HG02610 (cell line): ENCODE data around the gene TLR10.
"Not testable (repeated sequence)": the region's sequence is repeated elsewhere in the genome, so short reads cannot be mapped to it uniquely, and the experiment has no call there.

Source experiments
- ATAC-seq: cut with Tn5 transposase; IDR thresholded peaks from one replicate; pipeline ENCODE4 v1.9.1; 2021; ENCODE audit warnings: mild to moderate bottlenecking, moderate library complexity; ENCODE audit not compliant: unreplicated experiment

The TLR10 gene

GRCh38 chr4:38802561-38803355, 20.0 kb upstream of the TLR10 start:
- ATAC-seq = no peak

DNA sequence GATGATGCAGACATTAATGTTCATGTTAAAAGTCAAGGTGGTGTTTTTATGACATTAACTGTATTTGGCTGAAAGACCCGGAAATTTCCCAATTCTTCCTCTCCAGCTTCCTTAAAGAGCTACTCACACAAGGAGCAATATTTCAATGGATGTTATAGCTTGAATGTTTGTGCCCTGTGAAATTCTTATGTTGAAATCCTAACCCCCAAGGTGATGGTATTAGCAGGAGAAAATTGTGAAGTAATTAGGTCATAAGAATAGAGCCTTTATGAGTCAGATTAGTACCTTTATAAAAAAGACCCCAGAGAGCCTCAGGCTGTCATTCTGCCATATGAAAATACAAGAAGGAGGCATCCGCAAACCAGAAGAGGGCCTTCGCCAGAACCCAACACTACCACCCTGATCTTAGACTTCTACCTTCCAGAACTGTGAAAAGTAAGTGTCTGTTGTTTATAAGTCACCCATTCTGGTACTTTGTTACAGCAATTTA, 18.2 kb upstream of the TLR10 start:
- no peak for ATAC-seq

DNA sequence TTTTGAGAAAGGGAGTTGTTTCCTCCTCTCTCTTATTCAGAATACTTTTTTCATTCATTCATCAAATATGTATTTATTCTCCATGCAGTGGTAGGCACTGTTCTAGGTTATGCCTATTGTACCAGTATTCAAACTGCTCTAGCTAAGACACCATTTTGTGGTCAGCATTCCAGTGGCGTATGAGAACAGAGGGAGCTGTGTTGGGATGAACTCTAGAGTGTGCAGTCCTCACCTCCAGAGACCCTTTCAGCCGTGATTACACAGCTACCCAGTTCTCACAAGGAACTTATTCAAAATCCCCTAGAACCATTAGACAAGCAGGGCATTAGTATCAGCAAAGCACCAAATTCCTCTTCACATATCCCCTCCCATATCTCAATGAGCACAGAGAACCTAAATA, 17.6 kb upstream of the TLR10 start:
- ATAC-seq = no peak

- ATAC-seq = no peak
These were observed 12.3 kb upstream of the TLR10 start for GRCh38 chr4:38795087-38795486.

DNA sequence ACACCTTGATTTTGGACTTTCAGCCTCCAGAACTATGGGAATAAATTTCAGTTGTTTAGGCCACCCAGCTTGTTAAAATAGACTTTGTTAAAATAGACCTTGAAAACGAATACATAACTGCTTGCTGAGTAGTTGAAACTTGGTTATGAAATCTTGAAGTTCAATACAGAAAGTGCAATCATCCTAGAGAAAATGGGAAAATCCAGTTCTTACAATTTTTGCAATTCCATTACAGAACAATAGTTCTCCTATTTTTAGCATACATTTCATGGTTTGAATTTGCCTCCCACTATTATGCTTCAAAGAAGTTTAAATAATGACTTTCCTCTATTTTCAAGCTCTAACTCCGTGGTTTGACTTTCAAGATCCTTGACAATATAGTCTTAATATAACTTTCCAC, 11.3 kb upstream of the TLR10 start:
- no peak for ATAC-seq

DNA sequence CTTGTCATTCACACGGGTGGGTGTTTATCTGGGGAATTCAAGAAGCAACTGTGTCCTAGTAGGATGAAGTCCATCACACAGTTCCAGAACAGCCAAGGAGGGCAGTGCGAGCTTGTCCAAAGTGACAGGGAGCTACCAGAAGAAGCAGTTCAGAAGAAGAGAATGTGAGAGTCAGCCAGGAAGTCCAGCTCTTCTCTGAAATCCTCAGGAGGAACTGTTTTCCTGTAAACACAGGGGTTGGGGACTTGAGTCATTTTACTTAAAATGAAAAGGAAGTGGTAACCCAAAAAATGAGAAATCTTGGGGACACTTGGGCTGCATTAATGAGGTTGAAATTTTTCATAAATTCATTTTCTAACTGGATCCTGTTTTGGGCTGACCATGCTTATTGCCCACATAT, 8.2 kb upstream of the TLR10 start:
- ATAC-seq = no peak

DNA sequence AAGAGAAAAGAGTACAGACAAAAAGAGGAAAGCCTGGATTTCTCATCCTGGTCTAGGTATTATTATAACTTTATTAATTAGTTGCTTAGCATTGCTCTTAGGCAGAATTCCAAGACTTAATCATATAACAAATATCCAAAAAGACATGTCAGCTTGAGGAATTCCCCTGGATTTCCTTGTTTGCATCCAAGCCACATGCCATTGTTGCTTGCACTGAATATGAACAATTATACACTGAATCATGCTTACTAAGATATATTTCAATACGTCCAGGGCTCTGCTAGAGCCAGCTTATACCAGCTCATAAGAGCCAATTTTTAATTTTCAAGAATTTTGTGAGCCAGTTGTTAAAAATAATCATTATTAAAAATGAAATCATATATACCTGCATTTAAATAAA, 5.5 kb upstream of the TLR10 start:
- no peak for ATAC-seq

GRCh38 chr4:38787693-38788092, 4.9 kb upstream of the TLR10 start:
- no peak for ATAC-seq

DNA sequence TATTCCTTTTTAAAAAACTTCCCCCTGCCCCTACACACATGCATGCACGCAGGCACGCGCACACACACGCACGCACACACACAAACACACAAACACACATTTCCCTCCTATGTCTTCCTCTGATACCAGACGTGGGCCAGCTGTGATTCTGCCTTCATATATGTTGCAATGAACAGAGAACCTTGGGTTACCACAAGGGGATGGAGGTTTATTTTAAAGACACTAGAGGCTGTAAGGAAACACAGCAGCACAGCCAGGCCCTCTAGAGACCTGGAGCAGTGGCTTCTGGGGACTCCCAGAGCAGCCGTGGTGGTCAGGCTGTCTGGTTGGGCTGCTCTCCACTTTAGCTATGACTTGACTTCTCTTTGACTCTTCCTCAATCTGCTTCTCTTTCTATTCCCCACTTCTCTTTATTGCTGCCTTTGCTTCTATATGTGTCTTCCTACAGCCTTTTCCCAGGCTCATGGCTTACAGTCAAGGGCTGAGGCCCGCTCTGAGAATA, 3.2 kb upstream of the TLR10 start:
- ATAC-seq = peak; percentile 77

GRCh38 chr4:38785041-38785790, 2.4 kb upstream of the TLR10 start:
- ATAC-seq = no peak

DNA sequence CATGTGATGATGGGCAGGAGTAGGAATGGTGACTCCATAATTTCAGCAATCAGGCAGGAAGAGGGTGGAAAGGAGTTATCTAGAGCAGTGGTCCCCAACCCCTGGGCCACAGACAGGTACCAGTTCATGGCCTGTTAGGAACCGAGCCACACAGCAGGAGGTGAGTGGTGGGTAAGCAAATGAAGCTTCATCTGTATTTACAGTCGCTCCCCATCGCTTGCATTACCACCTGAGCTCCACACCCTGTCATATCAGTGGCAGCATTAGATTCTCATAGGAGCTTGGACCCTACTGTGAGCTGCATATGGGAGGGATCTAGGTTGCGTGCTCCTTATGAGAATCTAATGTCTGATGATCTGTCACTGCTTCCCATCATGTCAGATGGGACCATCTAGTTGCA, 1.4 kb upstream of the TLR10 start:
- no peak for ATAC-seq

DNA sequence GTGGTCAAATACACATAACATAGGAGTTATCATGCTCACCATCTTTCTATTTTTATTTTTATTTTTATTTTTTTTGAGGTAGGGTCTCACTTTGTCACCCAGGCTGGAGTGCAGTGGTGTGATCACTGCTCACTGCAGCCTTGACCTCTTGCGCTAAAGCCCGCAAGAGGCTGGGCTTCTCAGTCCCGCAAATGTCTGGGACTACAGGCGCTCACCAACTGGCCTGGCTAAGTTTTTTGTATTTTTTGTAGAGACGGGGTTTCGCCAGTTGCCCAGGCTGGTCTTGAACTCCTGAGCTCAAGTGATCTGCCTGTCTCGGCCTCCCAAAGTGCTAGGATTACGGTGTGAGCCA, 295 bp upstream of the TLR10 start:
- no peak for ATAC-seq

- no peak for ATAC-seq
These were observed 932 bp downstream of the TLR10 start for GRCh38 chr4:38781854-38782261.

GRCh38 chr4:38780833-38781484, 1.8 kb downstream of the TLR10 start:
- ATAC-seq = no peak

DNA sequence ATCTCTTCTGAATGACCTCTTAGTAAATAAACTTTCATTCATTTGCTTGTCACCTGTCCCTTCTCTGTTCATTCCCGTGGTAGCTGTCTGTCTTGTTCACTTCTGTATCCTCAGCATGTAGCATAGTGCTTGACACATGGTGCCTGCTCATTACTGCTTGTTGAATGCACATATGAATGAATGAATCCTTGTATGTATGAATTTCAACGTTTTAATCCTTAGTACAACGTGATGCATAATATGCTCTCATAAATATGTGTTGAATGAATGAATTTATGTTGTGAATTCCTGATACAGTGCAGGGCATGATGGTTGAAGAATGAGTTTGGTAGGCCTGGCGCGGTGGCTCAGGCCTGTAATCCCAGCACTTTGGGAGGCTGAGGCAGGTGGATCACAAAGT, 3.0 kb downstream of the TLR10 start:
- ATAC-seq = no peak

- not testable (repeated sequence) for ATAC-seq
These were observed 4.9 kb downstream of the TLR10 start for GRCh38 chr4:38777925-38778324.

DNA sequence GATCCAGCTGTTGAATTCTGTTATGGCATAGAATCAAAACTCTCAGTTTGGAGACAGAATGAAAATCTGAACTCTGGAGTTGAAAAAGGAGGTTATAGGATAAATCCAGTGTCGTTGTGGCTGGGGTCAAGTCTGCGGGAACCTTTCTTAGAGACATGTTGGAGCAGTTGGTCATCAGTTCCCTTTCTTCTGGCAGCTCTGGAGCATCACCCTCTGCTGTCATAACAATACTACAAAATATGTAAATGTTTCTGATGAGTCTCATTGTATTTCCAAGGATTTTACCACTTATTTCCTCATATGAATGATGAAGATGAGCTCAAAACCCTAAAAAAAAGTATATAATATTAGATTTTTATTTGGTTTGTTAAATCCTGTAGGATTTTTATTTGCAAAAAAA, 7.5 kb downstream of the TLR10 start:
- no peak for ATAC-seq

DNA sequence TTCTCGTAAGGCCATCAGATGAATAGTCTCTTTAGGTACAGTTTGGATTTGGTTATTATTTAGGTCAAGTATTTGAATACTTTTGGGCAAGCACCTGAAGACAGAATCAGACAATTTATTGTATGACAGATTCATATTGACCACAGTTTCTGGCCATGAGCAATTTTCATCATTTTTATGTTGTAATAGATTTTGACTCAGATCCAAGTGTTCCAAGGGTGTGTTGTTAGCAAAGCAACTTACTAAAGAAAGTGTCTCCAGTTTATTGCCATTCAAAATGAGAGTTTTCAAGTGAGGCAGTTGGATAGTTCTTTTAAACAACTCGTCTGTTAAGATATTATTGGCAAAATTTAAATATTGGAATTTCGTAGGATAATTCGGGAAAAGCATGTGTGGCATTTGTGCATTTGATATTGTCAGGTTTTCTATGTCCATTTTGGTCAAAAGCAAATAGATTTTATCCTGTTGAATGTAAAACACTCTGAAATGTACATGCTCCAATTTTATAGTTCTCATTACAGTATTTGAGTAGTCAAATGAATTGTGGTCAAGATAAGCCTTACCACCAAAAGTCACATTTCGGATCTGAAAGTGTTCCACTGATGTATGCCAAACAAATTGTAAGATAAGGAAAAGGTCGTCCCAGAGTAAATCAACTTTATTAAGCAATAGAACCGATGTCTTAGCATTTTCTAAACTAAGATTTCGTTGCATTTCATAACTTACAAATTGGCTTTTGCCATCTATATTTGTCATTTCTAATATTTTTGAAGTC, 8.4 kb downstream of the TLR10 start:
- no peak for ATAC-seq

DNA sequence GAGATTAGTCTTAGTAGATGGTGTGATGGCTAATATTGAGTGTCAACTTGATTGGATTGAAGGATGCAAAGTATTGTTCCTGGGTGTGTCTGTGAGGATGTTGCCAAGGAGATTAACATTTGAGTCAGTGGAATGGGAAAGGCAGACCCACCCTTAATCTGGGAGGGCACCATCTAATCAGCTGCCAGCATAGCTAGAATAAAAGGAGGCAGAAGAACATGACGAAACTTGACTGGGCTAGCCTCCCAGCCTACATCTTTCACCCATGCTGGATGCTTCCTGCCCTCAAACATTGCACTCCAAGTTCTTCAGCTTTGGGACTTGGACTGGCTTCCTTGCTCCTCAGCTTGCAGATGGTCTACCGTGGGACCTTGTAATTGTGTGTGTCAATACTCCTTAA, 12.5 kb downstream of the TLR10 start:
- not testable (repeated sequence) for ATAC-seq

- peak; percentile 54 for ATAC-seq
These were observed 12.9 kb downstream of the TLR10 start for GRCh38 chr4:38769857-38770256.

DNA sequence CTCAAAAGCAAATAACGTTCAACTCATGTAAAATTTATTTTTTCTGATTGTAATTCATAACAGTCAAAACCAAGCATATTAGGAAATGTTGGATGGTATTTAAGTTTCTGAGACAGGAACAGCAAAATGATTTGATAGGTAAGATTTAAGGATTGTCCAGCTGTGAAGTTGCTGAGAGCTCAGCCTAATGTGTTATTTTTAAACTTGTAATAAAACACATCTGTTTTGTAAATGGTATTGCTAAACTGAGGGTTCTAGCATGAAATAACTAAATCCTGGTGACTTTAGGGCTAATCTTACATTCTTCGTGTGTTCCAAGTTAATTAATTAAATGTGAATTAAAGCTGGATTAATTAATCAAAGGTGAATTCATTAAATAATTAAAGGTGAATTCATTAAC, 13.3 kb downstream of the TLR10 start:
- no peak for ATAC-seq
